ENCODE measurements around the gene DUSP28.
"Not testable (repeated sequence)": the region's sequence is repeated elsewhere in the genome, so short reads cannot be mapped to it uniquely, and the experiment has no call there.

Gene DUSP28

DNA sequence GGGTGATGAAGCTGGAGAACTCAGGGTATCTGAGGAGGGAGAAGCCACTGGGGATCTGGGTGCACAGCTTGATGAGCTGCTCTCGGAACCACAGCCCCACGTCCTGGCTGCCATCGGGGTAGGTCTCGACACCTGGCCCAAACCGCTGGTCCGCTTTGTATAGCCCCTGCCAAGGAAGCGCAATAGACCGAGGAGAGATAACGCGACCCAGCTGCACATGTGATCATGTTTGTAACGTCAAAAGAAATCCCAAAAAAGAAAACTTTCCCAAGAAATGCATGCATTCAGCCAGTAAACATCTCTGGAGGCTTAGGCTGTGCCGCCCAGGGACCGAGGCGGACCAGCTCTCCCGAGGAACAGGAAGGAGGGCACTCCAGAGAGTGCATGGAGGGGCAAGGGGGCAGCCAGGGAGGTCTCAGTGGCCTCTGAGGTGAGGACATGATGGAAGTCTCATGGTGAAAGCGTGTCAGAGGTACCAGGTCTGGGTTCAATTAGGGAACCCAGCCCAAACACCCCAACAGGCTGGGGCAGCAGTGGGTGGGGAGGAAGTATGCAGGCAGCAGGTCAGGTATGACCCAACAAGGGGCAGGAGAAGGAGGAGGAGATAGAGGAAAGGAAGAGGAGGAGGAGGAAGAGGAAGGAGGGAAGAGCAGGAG is 30.7 kb upstream of the DUSP28 start:
- H3K36me3 ChIP-seq (ENCODE audit: control insufficient read depth, insufficient read depth, low read length), result peaks cover 9% of the 10 kb centered on the region; the same call in 1 of the 2 replicates
- H3K27ac ChIP-seq (ENCODE audit: low read depth, low read length), result no peak overlapping the region
- no peak overlapping the region for H3K4me3 ChIP-seq (ENCODE audit: low read depth, low read length)
- H3K27me3 ChIP-seq (ENCODE audit: control insufficient read depth, insufficient read depth, low read length), result no peaks in the 10 kb centered on the region
- H3K9ac ChIP-seq (ENCODE audit: low read length), result no peak overlapping the region
- H3K9me3 ChIP-seq (ENCODE audit: control insufficient read depth, insufficient read depth, low read depth, low read length), result peaks cover 66% of the 10 kb centered on the region
- H3K4me1 ChIP-seq (ENCODE audit: control insufficient read depth, insufficient read depth, low read length), result no peaks in the 10 kb centered on the region

DNA sequence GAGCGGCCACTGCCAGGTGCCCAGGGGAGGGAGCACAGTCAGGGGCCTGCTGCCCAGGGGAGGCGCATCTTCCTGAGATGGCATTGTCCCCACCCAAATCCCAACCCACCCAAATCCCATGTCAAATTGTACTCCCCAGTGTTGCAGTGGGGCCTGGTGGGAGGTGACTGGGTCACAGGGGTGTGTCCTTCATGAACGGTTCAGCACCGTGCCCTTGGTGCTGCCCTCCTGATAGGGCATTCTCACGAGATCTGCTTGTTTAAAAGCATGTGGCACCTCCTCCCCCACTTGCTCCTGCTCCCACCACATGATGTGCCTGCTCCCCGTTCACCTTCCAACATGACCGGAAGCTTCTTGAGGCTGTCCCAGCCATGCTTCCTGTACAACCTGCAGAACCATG is 30.0 kb upstream of the DUSP28 start:
- peaks cover 9% of the 10 kb centered on the region; the same call in 1 of the 2 replicates for H3K36me3 ChIP-seq (ENCODE audit: control insufficient read depth, insufficient read depth, low read length)
- H3K27ac ChIP-seq (ENCODE audit: low read depth, low read length), result no peak overlapping the region
- H3K9me3 ChIP-seq (ENCODE audit: control insufficient read depth, insufficient read depth, low read depth, low read length), result peaks cover 60% of the 10 kb centered on the region
- no peaks in the 10 kb centered on the region for H3K4me1 ChIP-seq (ENCODE audit: control insufficient read depth, insufficient read depth, low read length)
- H3K9ac ChIP-seq (ENCODE audit: low read length), result no peak overlapping the region
- H3K4me3 ChIP-seq (ENCODE audit: low read depth, low read length), result no peak overlapping the region
- H3K27me3 ChIP-seq (ENCODE audit: control insufficient read depth, insufficient read depth, low read length), result no peaks in the 10 kb centered on the region

DNA sequence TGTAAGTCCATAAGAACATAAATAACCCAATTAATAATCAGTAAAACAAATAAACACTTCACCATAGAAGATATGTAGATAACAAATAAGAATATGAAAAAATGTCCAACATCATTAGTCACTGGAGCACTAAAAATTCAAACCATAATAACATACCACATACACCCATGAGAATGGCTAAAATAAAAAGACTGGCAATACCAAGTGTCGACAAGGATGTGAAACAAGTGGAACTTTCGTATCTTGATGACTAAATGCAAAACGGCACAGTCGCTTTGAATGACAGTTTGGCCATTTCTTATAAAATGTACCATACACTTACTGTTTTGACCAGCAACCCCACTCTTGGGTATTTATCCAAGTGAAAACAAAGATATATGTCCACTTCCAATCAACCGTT is 29.1 kb upstream of the DUSP28 start:
- peaks cover 2% of the 10 kb centered on the region; the same call in 1 of the 2 replicates for H3K36me3 ChIP-seq (ENCODE audit: control insufficient read depth, insufficient read depth, low read length)
- H3K27ac ChIP-seq (ENCODE audit: low read depth, low read length), result no peak overlapping the region
- H3K9ac ChIP-seq (ENCODE audit: low read length), result no peak overlapping the region
- no peaks in the 10 kb centered on the region for H3K4me1 ChIP-seq (ENCODE audit: control insufficient read depth, insufficient read depth, low read length)
- H3K4me3 ChIP-seq (ENCODE audit: low read depth, low read length), result no peak overlapping the region
- H3K9me3 ChIP-seq (ENCODE audit: control insufficient read depth, insufficient read depth, low read depth, low read length), result peaks cover 52% of the 10 kb centered on the region
- H3K27me3 ChIP-seq (ENCODE audit: control insufficient read depth, insufficient read depth, low read length), result no peaks in the 10 kb centered on the region

DNA sequence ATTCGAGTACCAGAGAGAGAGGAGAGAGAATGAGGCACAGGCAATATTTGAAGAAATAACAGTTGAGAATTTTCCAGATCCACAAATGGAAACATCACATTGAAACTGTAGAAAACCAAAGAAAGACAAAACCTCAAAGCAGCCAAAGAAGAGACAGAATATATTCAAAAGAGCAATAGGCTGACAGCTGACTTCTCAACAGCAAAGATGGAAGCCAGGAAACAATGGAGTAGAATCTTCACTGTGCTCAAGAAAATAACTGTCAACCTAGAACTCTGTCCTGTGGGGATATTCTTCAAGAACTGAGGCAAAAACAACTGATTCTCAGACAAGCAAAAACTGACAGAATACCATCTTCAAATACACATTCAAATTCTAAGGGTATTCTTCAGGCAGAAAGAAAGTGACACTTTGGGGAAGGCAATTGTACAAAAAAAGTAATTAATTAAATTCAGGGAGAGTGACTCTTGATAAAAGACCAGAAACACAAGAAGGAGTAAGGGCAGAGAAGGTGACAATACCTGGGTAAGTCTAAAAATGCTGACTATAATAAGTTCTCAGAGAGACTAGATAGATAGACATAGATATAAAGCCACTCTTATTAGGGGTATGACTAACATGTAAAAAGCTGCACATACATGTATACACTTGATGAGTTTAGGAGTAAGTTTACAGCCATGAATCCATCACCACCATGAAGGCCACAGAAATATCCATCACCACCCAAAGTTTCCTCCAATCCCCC is 28.0 kb upstream of the DUSP28 start:
- Histone ChIP-seq H3K4me3 (ENCODE audit: low read depth, low read length) (no peak overlapping the region), H3K4me1 (ENCODE audit: control insufficient read depth, insufficient read depth, low read length) (no peaks in the 10 kb centered on the region)

DNA sequence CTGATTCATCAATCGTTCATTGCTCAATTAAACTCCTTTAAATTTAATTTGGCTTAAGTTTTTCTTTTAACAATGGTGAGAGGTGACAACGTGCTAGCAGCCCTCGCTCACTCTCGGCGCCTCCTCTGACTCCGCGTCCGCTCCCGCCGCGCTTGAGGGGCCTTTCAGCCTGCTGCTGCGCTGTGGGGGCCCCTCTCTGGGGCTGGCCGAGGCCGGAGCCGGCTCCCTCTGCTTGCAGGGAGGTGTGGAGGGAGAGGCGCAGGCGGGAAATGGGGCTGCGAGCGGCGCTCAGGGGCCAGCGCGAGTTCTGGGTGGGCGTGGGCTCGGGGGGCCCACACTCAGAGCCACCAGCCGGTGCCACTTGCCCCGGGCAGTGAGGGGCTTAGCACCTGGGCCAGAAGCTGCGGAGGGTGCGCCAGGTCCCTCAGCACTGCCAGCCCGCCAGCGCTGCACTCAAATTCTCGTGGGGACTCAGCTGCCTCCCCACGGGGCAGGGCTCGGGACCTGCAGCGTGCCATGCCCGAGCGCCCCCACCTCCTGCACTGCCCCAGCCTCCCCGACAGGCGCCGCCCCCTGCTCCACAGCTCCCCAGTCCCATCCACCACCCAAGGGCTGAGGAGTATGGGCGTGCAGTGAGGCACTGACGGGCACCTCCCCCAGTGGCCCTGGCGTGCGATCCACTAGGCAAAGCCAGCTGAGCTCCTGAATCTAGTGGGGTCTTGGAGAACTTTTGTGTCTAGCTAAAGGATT is 22.0 kb upstream of the DUSP28 start:
- Histone ChIP-seq H3K27ac (ENCODE audit: low read depth, low read length) (no peak overlapping the region), H3K9me3 (ENCODE audit: control insufficient read depth, insufficient read depth, low read depth, low read length) (peaks cover 18% of the 10 kb centered on the region), H3K4me3 (ENCODE audit: low read depth, low read length) (no peak overlapping the region), H3K4me1 (ENCODE audit: control insufficient read depth, insufficient read depth, low read length) (no peaks in the 10 kb centered on the region), H3K27me3 (ENCODE audit: control insufficient read depth, insufficient read depth, low read length) (no peaks in the 10 kb centered on the region), H3K9ac (ENCODE audit: low read length) (no peak overlapping the region), H3K36me3 (ENCODE audit: control insufficient read depth, insufficient read depth, low read length) (peaks cover 7% of the 10 kb centered on the region; the same call in 1 of the 2 replicates)

More for the DNA sequence above, 28.0 kb upstream of the DUSP28 start:
- H3K27ac ChIP-seq (ENCODE audit: low read depth, low read length), result no peak overlapping the region
- peaks cover 42% of the 10 kb centered on the region for H3K9me3 ChIP-seq (ENCODE audit: control insufficient read depth, insufficient read depth, low read depth, low read length)
- no peaks in the 10 kb centered on the region for H3K27me3 ChIP-seq (ENCODE audit: control insufficient read depth, insufficient read depth, low read length)
- no peaks in the 10 kb centered on the region for H3K36me3 ChIP-seq (ENCODE audit: control insufficient read depth, insufficient read depth, low read length)
- no peak overlapping the region for H3K9ac ChIP-seq (ENCODE audit: low read length)

DNA sequence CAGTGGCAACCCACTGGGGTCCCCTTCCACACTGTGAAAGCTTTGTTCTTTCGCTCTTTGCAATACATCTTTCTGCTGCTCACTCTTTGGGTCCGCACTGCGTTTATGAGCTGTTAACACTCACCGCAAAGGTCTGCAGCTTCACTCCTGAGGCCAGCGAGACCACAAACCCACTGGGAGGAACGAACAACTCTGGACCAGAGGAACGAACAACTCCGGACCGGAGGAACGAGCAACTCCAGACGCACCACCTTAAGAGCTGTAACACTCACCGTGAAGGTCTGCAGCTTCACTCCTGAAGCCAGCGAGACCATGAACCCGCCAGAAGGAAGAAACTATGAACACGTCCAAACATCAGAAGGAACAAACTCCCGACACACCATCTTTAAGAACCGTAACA is 21.1 kb upstream of the DUSP28 start:
- H3K36me3 ChIP-seq (ENCODE audit: control insufficient read depth, insufficient read depth, low read length); H3K4me3 ChIP-seq (ENCODE audit: low read depth, low read length); H3K27me3 ChIP-seq (ENCODE audit: control insufficient read depth, insufficient read depth, low read length); H3K4me1 ChIP-seq (ENCODE audit: control insufficient read depth, insufficient read depth, low read length); H3K27ac ChIP-seq (ENCODE audit: low read depth, low read length); H3K9ac ChIP-seq (ENCODE audit: low read length): not testable (repeated sequence)
- H3K9me3 ChIP-seq (ENCODE audit: control insufficient read depth, insufficient read depth, low read depth, low read length), result peaks cover 17% of the 10 kb centered on the region; the same call in 1 of the 2 replicates

DNA sequence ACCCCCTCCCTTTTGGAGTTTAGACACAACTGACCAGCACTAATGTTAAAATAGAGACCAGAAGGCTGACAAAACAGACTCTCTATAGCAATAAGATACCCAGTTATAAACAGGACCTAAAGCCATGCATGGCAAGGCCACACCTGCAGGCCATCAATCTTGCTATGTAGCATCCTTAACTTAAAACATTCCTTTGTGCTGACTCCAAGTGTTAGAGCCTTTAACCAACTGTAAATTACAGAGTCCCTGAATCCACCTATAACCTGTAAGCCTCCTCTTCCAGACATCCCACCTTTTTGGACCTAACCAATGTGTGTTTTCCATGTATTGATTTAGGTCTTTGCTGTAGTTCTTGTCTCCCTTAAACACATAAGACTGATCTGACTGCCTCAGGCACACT is 20.3 kb upstream of the DUSP28 start:
- Histone ChIP-seq H3K27ac (ENCODE audit: low read depth, low read length) (no peak overlapping the region), H3K36me3 (ENCODE audit: control insufficient read depth, insufficient read depth, low read length) (peaks cover 7% of the 10 kb centered on the region; the same call in 1 of the 2 replicates), H3K4me3 (ENCODE audit: low read depth, low read length) (no peak overlapping the region), H3K9ac (ENCODE audit: low read length) (no peak overlapping the region), H3K9me3 (ENCODE audit: control insufficient read depth, insufficient read depth, low read depth, low read length) (peaks cover 21% of the 10 kb centered on the region; the same call in 1 of the 2 replicates), H3K4me1 (ENCODE audit: control insufficient read depth, insufficient read depth, low read length) (no peaks in the 10 kb centered on the region), H3K27me3 (ENCODE audit: control insufficient read depth, insufficient read depth, low read length) (no peaks in the 10 kb centered on the region)

DNA sequence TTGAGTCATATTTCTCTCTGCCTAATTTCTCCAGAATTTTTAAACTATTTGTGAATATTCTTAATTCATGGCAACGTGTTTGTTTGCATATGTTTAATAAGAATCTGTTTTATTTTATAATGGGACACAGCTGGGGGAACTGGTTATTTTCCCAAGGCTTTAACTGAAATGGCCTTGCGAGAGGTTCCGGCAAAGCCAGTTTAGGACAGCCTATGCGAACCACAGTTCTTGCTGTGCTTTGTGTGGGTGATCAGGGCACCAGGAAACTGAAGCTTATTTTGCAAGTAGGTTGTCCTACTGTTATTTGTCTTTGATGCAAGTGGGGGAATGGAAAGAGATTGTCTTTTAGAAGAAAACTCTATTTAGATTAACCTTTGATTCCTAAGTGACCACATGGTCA is 8.9 kb upstream of the DUSP28 start:
- Histone ChIP-seq H3K4me3 (ENCODE audit: low read depth, low read length) (no peak overlapping the region), H3K36me3 (ENCODE audit: control insufficient read depth, insufficient read depth, low read length) (peaks cover 8% of the 10 kb centered on the region), H3K9me3 (ENCODE audit: control insufficient read depth, insufficient read depth, low read depth, low read length) (peaks cover 4% of the 10 kb centered on the region; the same call in 1 of the 2 replicates), H3K9ac (ENCODE audit: low read length) (no peak overlapping the region), H3K4me1 (ENCODE audit: control insufficient read depth, insufficient read depth, low read length) (no peaks in the 10 kb centered on the region), H3K27ac (ENCODE audit: low read depth, low read length) (no peak overlapping the region), H3K27me3 (ENCODE audit: control insufficient read depth, insufficient read depth, low read length) (no peaks in the 10 kb centered on the region)

DNA sequence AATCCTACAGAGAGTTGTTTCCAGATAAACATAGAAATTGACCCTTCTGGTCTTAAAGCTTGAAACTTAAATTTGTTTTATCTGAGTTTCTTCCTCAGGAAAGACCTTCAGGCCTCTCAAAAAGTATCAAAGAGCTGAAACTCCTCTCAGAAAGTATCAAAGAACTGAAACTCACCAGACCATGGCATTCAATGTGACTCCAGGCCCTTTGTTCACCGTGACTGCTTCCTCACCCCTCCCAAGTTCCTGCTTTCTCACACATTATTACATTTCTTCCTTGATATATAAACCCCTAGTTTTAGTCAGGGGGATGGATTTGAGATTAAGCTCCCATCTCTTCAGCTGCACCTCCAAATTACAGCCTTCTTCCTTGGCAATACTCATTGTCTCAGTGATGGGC is 8.3 kb upstream of the DUSP28 start:
- no peak overlapping the region for H3K9ac ChIP-seq (ENCODE audit: low read length)
- H3K9me3 ChIP-seq (ENCODE audit: control insufficient read depth, insufficient read depth, low read depth, low read length), result peaks cover 4% of the 10 kb centered on the region; the same call in 1 of the 2 replicates
- no peaks in the 10 kb centered on the region for H3K27me3 ChIP-seq (ENCODE audit: control insufficient read depth, insufficient read depth, low read length)
- H3K4me1 ChIP-seq (ENCODE audit: control insufficient read depth, insufficient read depth, low read length), result no peaks in the 10 kb centered on the region
- H3K36me3 ChIP-seq (ENCODE audit: control insufficient read depth, insufficient read depth, low read length), result peaks cover 8% of the 10 kb centered on the region
- H3K4me3 ChIP-seq (ENCODE audit: low read depth, low read length), result no peak overlapping the region
- no peak overlapping the region for H3K27ac ChIP-seq (ENCODE audit: low read depth, low read length)

DNA sequence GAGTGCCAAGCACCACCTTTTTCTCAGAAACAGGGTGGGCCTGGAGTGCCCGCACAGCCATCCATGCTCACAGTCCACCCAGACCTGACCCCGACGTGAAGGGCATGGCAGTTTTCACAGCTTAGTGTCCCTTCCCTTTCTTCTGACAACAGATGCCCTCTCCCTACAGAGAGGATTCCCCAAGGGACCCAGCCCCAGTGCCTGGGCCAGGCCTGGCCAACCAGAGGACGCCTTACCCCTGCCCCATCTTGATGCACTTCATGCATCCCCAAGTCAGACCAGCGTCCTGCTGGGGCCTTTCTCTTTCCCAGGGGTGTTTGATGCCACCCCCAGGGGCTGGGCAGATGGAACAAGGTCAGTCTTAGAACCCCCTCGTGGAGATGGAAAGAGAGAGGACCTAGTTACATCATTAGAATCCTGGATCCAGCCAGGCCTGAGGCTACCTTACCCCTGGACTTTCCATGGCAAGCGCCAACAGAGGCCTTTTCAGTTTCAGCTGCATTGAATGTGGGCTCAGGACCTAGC is 6.1 kb upstream of the DUSP28 start:
- Histone ChIP-seq H3K27me3 (ENCODE audit: control insufficient read depth, insufficient read depth, low read length) (peaks cover 17% of the 10 kb centered on the region), H3K9ac (ENCODE audit: low read length) (no peak overlapping the region), H3K27ac (ENCODE audit: low read depth, low read length) (no peak overlapping the region), H3K4me1 (ENCODE audit: control insufficient read depth, insufficient read depth, low read length) (peaks cover 6% of the 10 kb centered on the region), H3K4me3 (ENCODE audit: low read depth, low read length) (no peak overlapping the region), H3K36me3 (ENCODE audit: control insufficient read depth, insufficient read depth, low read length) (peaks cover 8% of the 10 kb centered on the region), H3K9me3 (ENCODE audit: control insufficient read depth, insufficient read depth, low read depth, low read length) (peaks cover 4% of the 10 kb centered on the region; the same call in 1 of the 2 replicates)

All from HUES6 (cell line).